OCI-LY3 (cell line): ENCODE measurements around the gene SH3PXD2A.
A peak's percentile ranks its signal among the peaks of the same experiment; 100 is the strongest.
"Not testable (repeated sequence)": the region's sequence is repeated elsewhere in the genome, so short reads cannot be mapped to it uniquely, and the experiment has no call there.

Experiments used
- H2AFZ ChIP-seq: fragments of 200-600, 300-600 bp; shearing (Covaris generic); 2 replicates; pipeline ENCODE4 v1.6.0; 2014; ENCODE audit warnings: antibody characterized with exemption, low read depth, low read length
- H3K27ac ChIP-seq: fragments of 200-600, 300-600 bp; sonication (generic); 2 replicates; pipeline ENCODE4 v1.5.1; 2014; ENCODE audit warnings: mild to moderate bottlenecking, low read length, moderate library complexity, mixed read lengths
- H3K27me3 ChIP-seq: fragments of 200-600, 300-600 bp; sonication (generic); 2 replicates; pipeline ENCODE4 v1.6.1; 2014; ENCODE audit warnings: low read depth, low read length, mixed read lengths
- H3K36me3 ChIP-seq: fragments of 200-600, 300-600 bp; sonication (generic); replicated peaks from 2 replicates; pipeline ENCODE3; 2014; ENCODE audit warnings: low read depth, low read length, mixed read lengths
- H3K4me1 ChIP-seq: fragments of 300-600, 200-600 bp; sonication (generic); 2 replicates; pipeline ENCODE4 v1.6.1; 2014; ENCODE audit warnings: low read length, mixed read lengths
- H3K4me2 ChIP-seq: fragments of 200-600, 300-600 bp; sonication (generic); 2 replicates; pipeline ENCODE4 v1.6.1; 2014; ENCODE audit warnings: low read length, mixed read lengths
- H3K4me3 ChIP-seq: fragments of 300-600, 200-600 bp; sonication (generic); 2 replicates; pipeline ENCODE4 v1.5.1; 2014; ENCODE audit warnings: antibody characterized with exemption, mild to moderate bottlenecking, low read length, moderate library complexity
- H3K79me2 ChIP-seq: fragments of 300-600, 200-600 bp; shearing (Covaris generic); 2 replicates; pipeline ENCODE4 v1.6.1; 2014; ENCODE audit warnings: mild to moderate bottlenecking, low read length, mixed read lengths
- H3K9ac ChIP-seq: fragments of 300-600, 200-600 bp; shearing (Covaris generic); 2 replicates; pipeline ENCODE4 v1.6.0; 2014; ENCODE audit warnings: mild to moderate bottlenecking, low read length, moderate library complexity
- H3K9me3 ChIP-seq: fragments of 200-600, 300-600 bp; shearing (Covaris generic); 2 replicates; pipeline ENCODE4 v1.6.1; 2014; ENCODE audit warnings: low read length, mixed read lengths; ENCODE audit not compliant: insufficient read depth
- H4K20me1 ChIP-seq: fragments of 200-600, 300-600 bp; sonication (generic); 2 replicates; pipeline ENCODE4 v1.6.1; 2016; ENCODE audit warnings: low read length, mixed read lengths; ENCODE audit not compliant: insufficient read depth
- EZH2phosphoT487 ChIP-seq: fragments of 200-600 bp; shearing (Covaris generic); IDR thresholded peaks from 2 replicates; pipeline ENCODE4 v1.6.1; 2018; ENCODE audit warnings: antibody characterized with exemption, mixed run types, low read depth
- TF ChIP-seq, protein P1 (sequence below): fragments of 200-600, 300-600 bp; sonication (generic); IDR thresholded peaks from 2 replicates; pipeline ENCODE4 v1.5.1; 2014; ENCODE audit warnings: antibody characterized with exemption, low read length, low read depth

Gene SH3PXD2A

GRCh38 chr10:103666087-103666761 is 189.2 kb downstream of the SH3PXD2A start:
- H3K9me3 ChIP-seq, result no peaks in the 10 kb centered on the region
- no peak overlapping the region for H3K27ac ChIP-seq
- no peak overlapping the region for H3K4me2 ChIP-seq
- no peaks in the 10 kb centered on the region for H3K36me3 ChIP-seq
- TF ChIP-seq, protein P1, sequence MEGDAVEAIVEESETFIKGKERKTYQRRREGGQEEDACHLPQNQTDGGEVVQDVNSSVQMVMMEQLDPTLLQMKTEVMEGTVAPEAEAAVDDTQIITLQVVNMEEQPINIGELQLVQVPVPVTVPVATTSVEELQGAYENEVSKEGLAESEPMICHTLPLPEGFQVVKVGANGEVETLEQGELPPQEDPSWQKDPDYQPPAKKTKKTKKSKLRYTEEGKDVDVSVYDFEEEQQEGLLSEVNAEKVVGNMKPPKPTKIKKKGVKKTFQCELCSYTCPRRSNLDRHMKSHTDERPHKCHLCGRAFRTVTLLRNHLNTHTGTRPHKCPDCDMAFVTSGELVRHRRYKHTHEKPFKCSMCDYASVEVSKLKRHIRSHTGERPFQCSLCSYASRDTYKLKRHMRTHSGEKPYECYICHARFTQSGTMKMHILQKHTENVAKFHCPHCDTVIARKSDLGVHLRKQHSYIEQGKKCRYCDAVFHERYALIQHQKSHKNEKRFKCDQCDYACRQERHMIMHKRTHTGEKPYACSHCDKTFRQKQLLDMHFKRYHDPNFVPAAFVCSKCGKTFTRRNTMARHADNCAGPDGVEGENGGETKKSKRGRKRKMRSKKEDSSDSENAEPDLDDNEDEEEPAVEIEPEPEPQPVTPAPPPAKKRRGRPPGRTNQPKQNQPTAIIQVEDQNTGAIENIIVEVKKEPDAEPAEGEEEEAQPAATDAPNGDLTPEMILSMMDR, result peak; percentile 40
- TF ChIP-seq EZH2phosphoT487, result no peak
- H3K9ac ChIP-seq, result no peak overlapping the region
- H3K27me3 ChIP-seq, result no peaks in the 10 kb centered on the region
- no peak overlapping the region for H3K4me3 ChIP-seq
- H2AFZ ChIP-seq, result no peak overlapping the region
- no peaks in the 10 kb centered on the region for H3K4me1 ChIP-seq
- no peaks in the 10 kb centered on the region for H3K79me2 ChIP-seq
- H4K20me1 ChIP-seq, result peaks cover 10% of the 10 kb centered on the region

DNA sequence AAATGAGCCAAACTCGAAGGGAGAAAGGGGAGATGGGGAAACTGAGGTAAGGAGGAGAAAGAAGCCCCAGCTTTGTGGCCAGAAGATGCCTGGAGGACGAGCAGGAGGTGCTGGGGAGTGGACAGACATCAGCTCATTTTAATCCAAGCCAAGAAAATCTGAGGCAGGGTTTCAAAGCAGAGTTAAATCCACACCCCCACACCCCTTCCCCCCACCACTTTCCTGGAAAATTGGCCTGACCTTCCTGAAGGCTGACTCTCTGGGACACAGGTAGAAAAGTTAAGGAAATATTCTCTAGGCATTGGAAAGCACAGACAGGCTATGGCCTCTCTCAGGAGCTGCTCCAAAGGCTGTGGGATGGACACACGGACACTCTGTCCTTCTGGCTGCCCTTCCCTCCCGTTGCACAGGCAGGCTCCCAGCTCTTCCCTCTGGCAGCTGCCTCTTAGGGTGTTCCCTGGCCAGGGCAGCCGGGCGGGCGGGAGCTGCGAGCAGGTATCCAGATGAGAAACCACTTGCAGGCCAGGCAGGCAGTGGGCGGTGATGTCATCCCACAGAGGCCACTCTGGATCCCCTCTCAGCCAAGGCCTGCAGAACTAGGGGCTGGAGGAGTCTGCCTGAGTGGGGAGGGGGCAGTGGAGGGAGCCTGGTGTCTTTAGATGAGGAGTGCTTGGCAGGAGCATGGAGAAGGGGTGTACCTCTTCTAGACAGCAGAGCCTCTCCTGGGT is 190.1 kb downstream of the SH3PXD2A start:
- Histone ChIP-seq H3K36me3 (no peaks in the 10 kb centered on the region), H3K4me1 (no peaks in the 10 kb centered on the region; the same call in 1 of the 2 replicates), H3K9ac (no peak overlapping the region), H3K9me3 (no peaks in the 10 kb centered on the region), H3K4me3 (no peak overlapping the region), H3K4me2 (no peak overlapping the region), H3K27ac (no peak overlapping the region), H4K20me1 (peaks cover 6% of the 10 kb centered on the region; the same call in 1 of the 2 replicates), H2AFZ (no peak overlapping the region), H3K79me2 (no peaks in the 10 kb centered on the region), H3K27me3 (no peaks in the 10 kb centered on the region)
- TF ChIP-seq EZH2phosphoT487, result no peak
- TF ChIP-seq, protein P1, result no peak

DNA sequence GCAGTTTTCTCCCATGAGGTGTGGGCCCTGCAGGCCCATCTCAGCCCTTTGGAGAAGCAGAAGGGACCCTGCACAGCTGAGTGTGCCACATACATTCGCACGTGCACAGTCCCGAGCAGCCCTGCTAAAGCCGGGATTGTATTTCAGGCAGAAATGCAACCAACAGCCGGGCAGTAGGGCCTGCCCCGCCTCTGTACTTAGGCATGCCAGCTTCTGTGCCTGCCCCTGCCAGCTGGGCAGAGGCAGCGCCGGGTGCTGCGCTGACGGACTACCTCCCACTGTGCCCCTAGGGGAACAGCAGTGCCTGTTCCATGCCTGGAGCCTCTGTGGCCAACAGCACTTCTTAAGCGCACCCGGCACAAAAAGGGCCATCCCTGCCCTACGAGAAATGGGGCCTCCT is 191.6 kb downstream of the SH3PXD2A start:
- Histone ChIP-seq H3K9me3 (no peaks in the 10 kb centered on the region), H3K27ac (no peak overlapping the region), H3K4me3 (no peak overlapping the region), H2AFZ (no peak overlapping the region), H3K9ac (no peak overlapping the region), H3K4me2 (no peak overlapping the region), H4K20me1 (peaks cover 8% of the 10 kb centered on the region; the same call in 1 of the 2 replicates), H3K4me1 (no peaks in the 10 kb centered on the region; the same call in 1 of the 2 replicates), H3K36me3 (no peaks in the 10 kb centered on the region), H3K79me2 (no peaks in the 10 kb centered on the region), H3K27me3 (no peaks in the 10 kb centered on the region)
- TF ChIP-seq EZH2phosphoT487, result no peak

DNA sequence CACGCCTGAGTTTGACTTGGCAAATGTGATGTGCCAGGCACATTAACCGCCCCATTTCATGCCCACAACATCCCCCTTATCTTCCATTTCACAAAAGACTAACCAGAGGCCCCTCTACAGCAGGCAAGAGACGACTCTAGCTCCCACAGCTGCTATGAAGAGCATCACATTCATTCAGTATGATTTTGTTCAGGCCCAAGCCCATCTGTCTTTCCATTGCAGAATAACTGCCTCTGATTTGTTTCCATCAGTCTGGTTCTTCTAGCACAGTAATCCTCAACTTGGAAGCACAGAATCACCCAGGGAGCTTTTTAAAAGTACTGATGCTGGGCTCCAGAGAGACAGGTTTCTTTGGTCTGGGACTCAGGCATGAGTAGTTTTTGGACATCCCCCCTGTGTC is 192.1 kb downstream of the SH3PXD2A start:
- Histone ChIP-seq H3K27me3 (no peaks in the 10 kb centered on the region), H3K36me3 (peaks cover 5% of the 10 kb centered on the region), H2AFZ (no peak overlapping the region), H3K27ac (no peak overlapping the region), H3K4me3 (no peak overlapping the region), H3K9ac (no peak overlapping the region), H3K4me2 (no peak overlapping the region), H4K20me1 (peaks cover 8% of the 10 kb centered on the region; the same call in 1 of the 2 replicates), H3K9me3 (no peaks in the 10 kb centered on the region), H3K4me1 (no peaks in the 10 kb centered on the region; the same call in 1 of the 2 replicates), H3K79me2 (no peaks in the 10 kb centered on the region)
- TF ChIP-seq, protein P1, result no peak
- TF ChIP-seq EZH2phosphoT487, result no peak

- H3K4me3 ChIP-seq, H3K27ac ChIP-seq, H3K27me3 ChIP-seq, H3K4me2 ChIP-seq, H3K9ac ChIP-seq, H3K4me1 ChIP-seq, H3K36me3 ChIP-seq, H4K20me1 ChIP-seq, H2AFZ ChIP-seq, H3K79me2 ChIP-seq, H3K9me3 ChIP-seq: not testable (repeated sequence)
These were observed 192.7 kb downstream of the SH3PXD2A start for GRCh38 chr10:103662704-103663103.
